ENCODE results near the gene MYOCOS.

MYOCOS gene

DNA sequence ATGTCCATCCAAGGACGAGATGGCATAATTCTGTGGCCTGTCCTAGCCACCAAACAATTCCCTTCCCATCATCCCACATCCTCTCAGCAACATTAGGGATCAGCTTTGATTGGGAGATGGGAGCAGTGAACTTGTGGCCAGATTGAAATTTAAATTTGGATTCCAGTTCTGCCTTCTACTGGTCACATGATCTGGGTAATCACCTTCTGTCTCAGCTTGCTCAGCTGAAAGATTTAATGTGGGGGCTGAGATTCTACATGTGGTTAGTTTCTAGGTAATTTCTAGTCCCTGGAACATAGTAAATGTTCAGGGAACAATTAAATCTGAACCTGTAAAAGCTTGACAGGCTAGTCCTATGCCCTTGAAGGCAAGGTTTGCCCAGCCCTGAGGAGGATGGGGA lies 3.2 kb downstream of the MYOCOS start:
- TF ChIP-seq, protein P1, sequence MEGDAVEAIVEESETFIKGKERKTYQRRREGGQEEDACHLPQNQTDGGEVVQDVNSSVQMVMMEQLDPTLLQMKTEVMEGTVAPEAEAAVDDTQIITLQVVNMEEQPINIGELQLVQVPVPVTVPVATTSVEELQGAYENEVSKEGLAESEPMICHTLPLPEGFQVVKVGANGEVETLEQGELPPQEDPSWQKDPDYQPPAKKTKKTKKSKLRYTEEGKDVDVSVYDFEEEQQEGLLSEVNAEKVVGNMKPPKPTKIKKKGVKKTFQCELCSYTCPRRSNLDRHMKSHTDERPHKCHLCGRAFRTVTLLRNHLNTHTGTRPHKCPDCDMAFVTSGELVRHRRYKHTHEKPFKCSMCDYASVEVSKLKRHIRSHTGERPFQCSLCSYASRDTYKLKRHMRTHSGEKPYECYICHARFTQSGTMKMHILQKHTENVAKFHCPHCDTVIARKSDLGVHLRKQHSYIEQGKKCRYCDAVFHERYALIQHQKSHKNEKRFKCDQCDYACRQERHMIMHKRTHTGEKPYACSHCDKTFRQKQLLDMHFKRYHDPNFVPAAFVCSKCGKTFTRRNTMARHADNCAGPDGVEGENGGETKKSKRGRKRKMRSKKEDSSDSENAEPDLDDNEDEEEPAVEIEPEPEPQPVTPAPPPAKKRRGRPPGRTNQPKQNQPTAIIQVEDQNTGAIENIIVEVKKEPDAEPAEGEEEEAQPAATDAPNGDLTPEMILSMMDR (IDR thresholded peaks at IDR 0.05; ENCODE audit: low read depth, low read length): no peak
- H3K4me3 ChIP-seq (ENCODE audit: low read depth, low read length): no peak overlapping the region

DNA sequence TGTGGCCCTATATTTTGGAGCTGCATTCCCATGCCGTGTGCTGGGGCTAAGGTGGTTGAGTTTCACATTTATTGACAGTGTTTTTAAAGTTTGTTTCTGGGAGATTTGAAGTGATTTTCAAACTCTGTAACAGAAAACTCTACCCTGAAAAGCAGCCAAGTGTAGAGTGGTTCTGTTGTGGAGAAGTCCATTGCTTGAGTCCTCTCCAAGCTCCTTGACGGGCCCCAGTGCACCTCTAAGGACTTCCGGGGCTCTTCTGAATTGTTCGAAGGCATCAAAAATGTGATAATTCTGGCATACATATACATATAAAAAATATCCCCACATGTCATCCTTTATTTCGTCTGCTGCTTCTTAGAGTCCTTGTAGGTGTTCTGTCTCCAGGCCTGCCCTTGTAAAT lies 5.0 kb downstream of the MYOCOS start:
- no peak overlapping the region for H3K4me3 ChIP-seq (ENCODE audit: low read depth, low read length)
- TF ChIP-seq, protein P1 (IDR thresholded peaks at IDR 0.05; ENCODE audit: low read depth, low read length): no peak

DNA sequence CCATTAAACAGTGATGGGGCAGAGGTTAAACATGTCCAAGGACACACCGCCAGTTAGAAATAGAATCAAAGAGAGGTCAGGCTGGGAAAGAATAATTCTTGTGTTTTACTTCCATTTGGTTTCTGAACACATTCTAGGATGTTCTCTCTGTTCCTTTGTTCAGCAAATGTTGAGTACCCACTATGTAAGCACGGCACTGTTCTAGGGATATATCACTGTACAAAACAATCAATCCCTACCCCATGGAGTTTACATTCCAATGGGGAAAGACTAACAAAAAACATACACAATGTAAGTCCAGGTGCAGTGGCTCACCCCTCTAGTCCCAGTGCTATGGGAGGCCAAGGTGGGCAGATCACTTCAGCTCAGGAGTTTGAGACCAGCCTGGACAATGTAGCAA lies 6.2 kb downstream of the MYOCOS start:
- TF ChIP-seq, protein P1 (IDR thresholded peaks at IDR 0.05; ENCODE audit: low read depth, low read length): no peak
- no peak overlapping the region for H3K4me3 ChIP-seq (ENCODE audit: low read depth, low read length)

DNA sequence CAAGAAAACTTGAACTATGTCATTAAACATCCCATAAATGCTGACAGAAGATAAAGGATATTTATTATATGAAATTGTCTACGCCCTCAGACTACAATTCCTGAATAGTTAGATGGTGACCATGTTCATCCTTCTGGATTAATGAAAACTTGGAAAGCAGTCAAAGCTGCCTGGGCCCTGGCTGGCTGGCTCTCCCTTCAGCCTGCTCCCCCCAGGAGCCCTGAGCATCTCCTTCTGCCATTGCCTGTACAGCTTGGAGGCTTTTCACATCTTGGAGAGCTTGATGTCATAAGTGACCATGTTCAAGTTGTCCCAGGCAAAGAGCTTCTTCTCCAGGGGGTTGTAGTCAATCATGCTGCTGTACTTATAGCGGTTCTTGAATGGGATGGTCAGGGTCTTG lies 13.6 kb downstream of the MYOCOS start:
- TF ChIP-seq, protein P1 (IDR thresholded peaks at IDR 0.05; ENCODE audit: low read depth, low read length): no peak
- no peak overlapping the region for H3K4me3 ChIP-seq (ENCODE audit: low read depth, low read length)

DNA sequence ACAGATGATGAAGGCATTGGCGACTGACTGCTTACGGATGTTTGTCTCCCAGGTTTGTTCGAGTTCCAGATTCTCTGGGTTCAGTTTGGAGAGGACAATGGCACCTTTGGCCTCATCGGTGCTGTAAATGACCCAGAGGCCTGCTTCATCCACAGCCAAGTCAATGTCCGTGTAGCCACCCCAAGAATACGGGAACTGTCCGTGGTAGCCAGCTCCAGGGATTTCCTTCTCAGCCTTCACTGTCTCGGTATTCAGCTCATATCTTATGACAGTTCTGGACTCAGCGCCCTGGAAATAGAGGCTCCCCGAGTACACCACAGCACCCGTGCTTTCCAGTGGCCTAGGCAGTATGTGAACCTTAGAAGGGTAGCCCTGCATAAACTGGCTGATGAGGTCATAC lies 14.1 kb downstream of the MYOCOS start:
- TF ChIP-seq, protein P1 (IDR thresholded peaks at IDR 0.05; ENCODE audit: low read depth, low read length): no peak
- H3K4me3 ChIP-seq (ENCODE audit: low read depth, low read length): no peak overlapping the region

DNA sequence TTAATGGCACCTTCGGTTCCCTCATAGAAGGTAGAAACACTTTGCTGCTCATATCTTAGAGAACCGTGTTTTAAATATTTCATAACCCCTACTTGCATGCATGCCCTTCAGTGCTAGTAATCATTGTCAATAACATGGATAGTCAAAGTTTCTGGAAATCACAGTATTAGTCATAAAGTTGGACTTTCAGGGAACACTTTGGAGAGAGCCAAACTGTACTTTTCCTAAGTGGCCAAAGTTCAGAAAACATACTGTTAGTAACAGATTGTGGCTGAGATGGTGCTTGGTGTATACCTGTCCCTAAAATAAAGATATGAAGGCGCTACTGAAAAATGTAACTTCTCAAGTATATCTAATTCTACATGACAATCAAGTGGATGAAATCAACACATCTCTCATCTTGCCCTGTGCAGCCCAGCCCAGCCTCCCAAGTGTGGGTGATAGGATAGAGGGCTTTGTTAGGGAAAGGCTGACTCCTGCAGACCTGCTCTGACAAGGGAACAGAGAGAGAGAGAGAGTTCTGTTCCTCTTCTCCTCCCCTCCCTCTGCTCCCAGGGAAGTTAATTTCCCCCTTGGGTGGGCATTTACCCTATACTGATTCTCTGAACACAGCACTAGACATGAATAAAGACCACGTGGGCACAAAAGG lies 16.0 kb downstream of the MYOCOS start:
- TF ChIP-seq, protein P1 (IDR thresholded peaks at IDR 0.05; ENCODE audit: low read depth, low read length): no peak
- no peak overlapping the region for H3K4me3 ChIP-seq (ENCODE audit: low read depth, low read length)

DNA sequence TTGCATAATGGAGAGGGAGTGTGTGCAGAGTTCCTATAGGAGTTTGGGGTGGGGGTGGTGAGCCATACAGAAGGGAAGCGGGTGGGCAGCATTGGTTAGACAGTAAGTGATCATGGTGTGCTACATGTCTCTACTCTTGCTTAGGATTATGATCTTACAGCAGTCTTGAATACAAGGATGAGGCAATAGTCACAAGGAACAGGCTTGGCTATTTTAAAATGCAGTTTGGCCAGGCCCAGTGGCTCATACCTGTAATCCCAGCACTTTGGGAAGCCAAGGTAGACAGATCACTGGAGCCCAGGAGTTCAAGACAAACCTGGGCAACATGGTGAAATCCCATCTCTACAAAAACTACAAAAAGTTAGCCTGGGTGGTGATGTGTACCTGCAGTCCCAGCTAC lies 18.2 kb downstream of the MYOCOS start:
- TF ChIP-seq, protein P1 (IDR thresholded peaks at IDR 0.05; ENCODE audit: low read depth, low read length): no peak
- no peak overlapping the region for H3K4me3 ChIP-seq (ENCODE audit: low read depth, low read length)
